Gastroesophageal sphincter (tissue), 3 donors: Measurements from ENCODE around the gene RAD51D.

Experiments used
- POLR2A ChIP-seq, 2 donors: fragments of 450-650 bp; IDR thresholded peaks; one replicate each; pipeline ENCODE4 v1.6.1; 2017; ENCODE audit warnings: antibody characterized with exemption in 2 of 2, mild to moderate bottlenecking in 2 of 2, moderate library complexity in 1 of 2
- POLR2AphosphoS5 ChIP-seq: sonication (generic); formaldehyde crosslinking; IDR thresholded peaks from one replicate; pipeline ENCODE4 v1.6.1; 2017; ENCODE audit warnings: antibody characterized with exemption
- TF ChIP-seq, protein P1 (sequence below), 4 experiments: fragments of 200-600 bp in 2 of 4; fragments of 450-650 bp in 2 of 4; sonication (generic) in 1 of 4; IDR thresholded peaks; one replicate each; pipeline ENCODE4 v1.5.1; 2017 to 2019; ENCODE audit warnings: antibody characterized with exemption in 4 of 4, mild to moderate bottlenecking in 2 of 4, moderate library complexity in 2 of 4

DNA sequence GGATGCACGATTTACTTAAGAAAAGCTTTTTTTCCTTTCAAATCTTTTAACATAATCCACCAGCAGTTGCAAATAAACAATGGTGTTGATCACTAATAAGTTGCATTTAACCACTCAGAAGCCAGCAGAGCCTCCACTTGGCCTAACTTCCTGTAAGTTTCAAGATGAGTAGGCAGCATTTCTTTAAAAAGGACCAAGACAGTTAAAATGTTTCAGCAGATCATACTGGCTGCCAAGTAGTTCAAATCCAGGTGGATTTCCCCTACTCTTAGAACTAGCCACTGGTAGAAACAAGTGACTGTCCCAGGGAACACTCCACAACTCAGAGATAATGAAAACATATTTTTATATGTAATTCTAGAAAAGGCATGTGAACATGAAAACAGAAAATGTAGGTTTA is 39.1 kb downstream of the RAD51D start:
- TF ChIP-seq POLR2AphosphoS5 (no peak), POLR2A (IDR thresholded peaks at IDR 0.05) (no peak)
- TF ChIP-seq, protein P1, sequence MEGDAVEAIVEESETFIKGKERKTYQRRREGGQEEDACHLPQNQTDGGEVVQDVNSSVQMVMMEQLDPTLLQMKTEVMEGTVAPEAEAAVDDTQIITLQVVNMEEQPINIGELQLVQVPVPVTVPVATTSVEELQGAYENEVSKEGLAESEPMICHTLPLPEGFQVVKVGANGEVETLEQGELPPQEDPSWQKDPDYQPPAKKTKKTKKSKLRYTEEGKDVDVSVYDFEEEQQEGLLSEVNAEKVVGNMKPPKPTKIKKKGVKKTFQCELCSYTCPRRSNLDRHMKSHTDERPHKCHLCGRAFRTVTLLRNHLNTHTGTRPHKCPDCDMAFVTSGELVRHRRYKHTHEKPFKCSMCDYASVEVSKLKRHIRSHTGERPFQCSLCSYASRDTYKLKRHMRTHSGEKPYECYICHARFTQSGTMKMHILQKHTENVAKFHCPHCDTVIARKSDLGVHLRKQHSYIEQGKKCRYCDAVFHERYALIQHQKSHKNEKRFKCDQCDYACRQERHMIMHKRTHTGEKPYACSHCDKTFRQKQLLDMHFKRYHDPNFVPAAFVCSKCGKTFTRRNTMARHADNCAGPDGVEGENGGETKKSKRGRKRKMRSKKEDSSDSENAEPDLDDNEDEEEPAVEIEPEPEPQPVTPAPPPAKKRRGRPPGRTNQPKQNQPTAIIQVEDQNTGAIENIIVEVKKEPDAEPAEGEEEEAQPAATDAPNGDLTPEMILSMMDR (IDR thresholded peaks at IDR 0.05): no peak
